ENCODE measurements around the gene RTP5.
A peak's percentile ranks its signal among the peaks of the same experiment; 100 is the strongest.
"Not testable (repeated sequence)": the region's sequence is repeated elsewhere in the genome, so short reads cannot be mapped to it uniquely, and the experiment has no call there.

Gene RTP5

GRCh38 chr2:241869087-241869961 lies at the start of gene RTP5:
Gene RTP5, plus strand, starts transcription at chr2:241869729. Its CDS starts 28 bp downstream, at chr2:241869757.
- DNase-seq: peak; percentile 56

DNA sequence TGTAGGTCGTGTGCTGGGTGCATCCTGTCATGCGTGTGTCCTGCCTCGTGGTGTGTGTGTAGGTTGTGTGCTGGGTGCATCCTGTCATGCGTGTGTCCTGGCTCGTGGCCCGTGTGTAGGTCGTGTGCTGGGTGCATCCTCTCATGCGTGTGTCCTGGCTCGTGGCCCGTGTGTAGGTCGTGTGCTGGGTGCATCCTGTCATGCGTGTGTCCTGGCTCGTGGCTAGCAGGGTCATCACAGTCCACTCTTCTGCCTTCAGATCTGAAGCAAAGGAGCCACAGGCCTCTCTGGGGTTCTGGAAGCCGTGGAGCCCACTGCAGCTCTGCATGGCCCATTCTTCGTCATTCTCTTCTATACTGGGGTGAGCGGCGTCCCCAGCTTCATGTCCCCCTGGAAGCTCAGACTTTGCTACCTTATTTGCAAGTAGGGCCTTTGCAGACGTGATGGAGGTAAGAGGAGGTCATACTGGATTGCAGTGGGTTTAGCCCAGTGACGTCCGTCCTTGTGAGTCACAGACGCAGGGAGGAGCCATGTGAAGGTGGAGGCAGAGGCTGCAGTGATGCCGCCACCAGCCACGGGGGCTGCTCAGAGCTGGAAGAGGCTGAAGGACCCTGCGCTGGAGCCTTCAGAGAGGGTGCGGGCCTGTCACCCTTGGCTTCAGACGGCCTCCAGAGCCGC lies 49.4 kb upstream of the RTP5 start:
- DNase-seq: not testable (repeated sequence)

DNA sequence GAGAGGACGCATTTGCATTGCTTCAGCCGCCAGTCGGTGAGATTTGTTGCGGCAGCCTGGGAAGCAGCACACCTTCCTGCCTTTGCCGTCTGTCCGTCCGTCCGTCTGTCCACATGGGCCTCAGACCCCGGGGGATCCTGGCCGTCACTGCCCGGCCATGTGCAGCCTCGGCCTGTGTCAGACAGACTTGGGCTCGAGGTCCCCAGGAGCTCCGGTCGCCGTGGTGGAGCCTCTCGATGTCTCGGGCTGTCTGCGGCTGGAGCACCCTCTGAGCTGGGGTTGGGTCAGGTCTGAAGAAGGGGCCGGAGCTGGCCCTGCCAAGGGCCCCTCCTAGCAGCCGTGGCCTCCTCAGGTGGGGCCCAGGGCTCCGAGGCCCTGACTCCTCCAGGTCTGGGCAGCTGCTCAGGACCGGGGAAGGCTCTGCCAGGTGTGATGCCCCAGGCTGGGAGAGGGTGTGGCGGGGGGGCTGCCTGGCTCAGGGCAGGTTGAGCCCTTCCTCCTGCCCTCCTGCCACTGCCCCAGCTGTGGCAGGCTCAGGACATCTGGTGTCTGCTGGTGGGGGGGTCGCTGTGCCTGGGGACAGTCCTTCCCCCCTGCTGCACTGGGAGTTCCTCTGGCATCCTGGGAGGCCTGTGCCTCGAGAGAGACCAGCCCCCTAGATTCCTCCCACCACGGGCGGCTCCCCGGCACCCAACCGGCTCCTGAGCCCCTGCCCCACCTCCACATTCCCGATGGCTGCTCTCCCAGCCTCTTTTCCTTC lies 48.7 kb upstream of the RTP5 start:
- DNase-seq: no peak

- no peak for DNase-seq
These were observed 47.9 kb upstream of the RTP5 start for GRCh38 chr2:241821460-241822263.

GRCh38 chr2:241822264-241822623 lies 47.3 kb upstream of the RTP5 start:
- no peak for DNase-seq

- not testable (repeated sequence) for DNase-seq
These were observed 45.7 kb upstream of the RTP5 start for GRCh38 chr2:241823531-241824437.

- DNase-seq: no peak
These were observed 42.1 kb upstream of the RTP5 start for GRCh38 chr2:241827394-241827793.

DNA sequence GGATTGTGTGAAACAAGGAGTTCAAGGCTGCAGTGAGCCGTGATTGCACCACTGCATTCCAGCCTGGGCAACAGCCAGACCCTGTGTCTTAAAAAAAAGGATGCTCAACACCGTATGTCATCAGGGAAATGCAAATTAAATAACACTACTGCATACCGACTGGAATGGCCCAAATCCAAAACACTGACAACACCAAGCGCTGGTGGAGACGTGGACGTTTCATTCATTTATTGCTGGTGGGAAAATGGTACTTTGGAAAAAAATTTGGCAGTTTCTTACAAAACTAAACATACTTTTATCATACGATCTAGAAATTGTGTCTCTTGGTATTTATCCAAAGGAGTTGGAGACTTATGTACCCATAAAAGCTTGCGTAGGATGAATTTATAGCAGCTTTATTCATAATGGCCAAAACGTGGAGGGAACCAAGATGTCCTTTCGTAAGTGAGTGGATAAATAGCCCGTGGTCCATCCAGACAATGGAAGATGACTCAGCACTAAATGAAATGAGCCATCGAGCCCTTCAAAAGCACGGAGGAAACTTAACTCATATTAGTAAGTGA lies 36.3 kb upstream of the RTP5 start:
- no peak for DNase-seq

DNA sequence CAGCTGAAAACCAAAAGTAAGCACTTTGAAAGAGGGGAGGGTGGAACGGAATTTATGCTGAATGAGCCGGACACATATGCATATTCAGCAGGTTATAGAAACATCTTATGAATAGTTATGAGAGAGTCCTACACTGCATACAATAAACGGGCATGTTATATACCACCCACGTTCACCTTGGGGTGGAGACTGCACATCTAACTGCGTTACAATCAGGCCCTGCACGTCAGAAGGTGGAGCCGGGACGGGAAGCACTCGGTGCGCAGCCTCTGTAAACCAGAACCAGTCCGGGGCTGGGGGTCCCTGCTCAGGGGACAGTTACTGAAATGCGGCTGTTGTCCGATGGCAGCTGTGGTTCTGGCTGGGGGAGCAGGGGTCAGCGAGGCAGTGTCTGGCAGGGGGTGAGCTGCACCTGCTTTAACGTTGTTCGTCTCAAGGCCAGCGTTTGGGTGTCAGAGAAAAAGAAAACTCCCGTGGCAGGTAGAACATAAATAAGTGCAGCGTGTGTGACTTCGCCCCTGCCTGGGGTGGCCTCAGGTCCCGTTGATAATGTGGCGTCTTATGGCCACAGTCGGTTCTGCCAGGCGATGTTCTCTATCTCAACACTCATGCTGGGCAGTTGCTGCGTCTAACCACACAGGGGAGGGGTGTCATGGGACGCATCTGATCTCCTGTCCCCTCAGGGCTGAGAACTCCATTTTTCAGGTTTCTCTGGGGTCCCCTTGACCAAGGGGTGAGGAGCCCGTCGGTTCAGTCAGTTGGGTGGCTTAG lies 35.6 kb upstream of the RTP5 start:
- DNase-seq: not testable (repeated sequence)

DNA sequence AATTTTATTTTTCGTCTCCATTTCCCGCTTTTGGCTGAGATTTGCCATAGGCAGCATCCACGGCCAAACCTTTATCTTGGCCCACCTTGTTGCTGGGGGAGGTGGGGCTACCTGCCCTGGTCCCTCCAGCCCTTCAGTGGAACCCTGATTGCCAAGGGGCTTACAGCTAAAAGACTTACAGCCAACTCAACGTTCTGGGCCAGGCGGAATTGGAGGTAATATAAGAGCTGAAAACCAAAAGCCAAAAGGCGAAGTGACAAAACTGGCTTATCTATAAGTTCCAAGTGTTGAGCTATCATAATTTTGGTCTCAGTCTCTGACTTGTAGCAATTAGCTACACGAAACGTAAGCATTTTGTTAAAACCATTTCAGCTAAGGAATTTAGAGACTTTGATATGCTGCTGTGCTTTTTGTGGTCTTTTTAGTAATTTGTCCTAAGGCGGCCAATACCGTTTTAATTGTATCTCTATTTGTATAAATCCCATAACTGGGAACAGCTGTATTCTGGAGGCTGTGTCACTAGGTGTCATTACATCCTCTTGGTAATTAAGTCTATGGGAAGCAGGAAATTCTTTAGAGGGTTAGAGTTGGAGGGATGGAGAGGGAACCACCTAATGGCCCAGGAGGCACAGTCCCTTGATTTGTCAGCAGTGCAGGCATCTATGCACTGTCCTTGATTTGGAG lies 34.9 kb upstream of the RTP5 start:
- DNase-seq: no peak

GRCh38 chr2:241835611-241836010 lies 33.9 kb upstream of the RTP5 start:
- DNase-seq: no peak

DNA sequence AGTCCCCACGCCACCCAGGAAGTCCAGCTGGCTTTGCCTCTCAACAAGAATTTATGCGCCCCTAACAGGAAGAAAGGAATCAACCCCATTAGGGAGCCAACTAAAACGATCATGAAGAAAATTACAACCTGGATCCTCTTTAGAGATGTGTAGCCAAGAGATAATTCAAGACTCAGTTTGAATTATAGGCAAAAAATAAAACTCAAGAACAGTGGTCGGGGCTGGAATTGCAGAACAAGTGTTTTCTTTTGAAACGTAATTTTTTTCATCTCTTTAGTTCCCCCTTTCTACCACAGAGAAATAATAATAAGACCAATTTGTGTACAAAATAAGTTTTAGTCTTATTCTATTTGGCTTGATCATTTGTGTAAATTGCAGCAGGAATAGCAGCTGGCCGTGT lies 33.2 kb upstream of the RTP5 start:
- no peak for DNase-seq

DNA sequence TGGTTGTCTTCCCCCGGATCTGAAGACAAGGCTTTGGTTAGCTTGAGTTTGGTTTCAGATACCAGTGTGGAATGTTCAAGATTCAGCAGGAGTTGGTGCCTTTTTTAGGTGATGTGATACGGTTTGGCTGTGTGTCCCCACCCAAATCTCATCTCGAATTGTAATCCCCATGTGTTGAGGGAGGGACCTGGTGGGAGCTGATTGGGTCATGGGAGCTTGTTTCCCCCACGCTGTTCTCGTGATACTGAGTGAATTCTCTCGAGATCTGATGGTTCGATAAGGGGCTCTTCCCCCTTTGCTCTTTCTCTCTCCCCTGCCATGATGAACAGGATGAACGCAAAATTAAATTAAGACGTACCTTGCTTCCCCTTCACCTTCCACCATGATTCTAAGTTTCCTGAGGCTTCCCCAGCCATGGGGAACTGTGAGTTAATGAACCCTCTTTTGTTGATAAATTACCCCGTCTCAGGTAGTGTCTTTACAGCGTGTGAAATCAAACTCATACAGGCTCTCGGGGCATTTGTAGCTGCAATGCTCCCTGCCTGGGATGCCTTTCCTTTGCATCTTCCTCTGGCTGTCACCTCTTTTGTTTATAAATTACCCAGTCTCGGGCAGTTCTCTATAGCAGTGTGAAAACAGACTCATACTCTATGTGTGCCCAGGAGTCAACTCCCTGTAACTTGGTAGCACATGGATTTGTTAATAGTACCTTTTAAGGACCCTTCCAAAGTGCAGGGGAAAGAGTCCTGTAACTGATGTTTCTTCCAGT lies 32.1 kb upstream of the RTP5 start:
- no peak for DNase-seq

- no peak for DNase-seq
These were observed 28.1 kb upstream of the RTP5 start for GRCh38 chr2:241841181-241842066.

DNA sequence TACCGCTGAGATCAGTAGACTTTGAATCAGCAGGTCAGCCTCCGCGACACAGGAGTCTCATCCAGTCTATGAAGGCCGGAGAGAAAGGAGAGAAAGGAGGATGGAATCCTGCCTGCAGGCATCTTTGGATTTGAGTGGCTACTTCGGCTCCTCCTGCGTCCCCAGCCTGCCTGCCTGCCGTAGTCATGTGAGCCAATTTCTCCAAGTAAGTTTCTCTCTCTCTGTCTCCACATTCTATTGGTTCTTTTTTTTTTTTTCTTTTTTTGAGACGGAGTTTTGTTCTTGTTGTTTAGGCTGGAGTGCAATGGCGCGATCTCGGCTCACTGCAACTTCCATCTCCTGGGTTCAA lies 27.5 kb upstream of the RTP5 start:
- no peak for DNase-seq

DNA sequence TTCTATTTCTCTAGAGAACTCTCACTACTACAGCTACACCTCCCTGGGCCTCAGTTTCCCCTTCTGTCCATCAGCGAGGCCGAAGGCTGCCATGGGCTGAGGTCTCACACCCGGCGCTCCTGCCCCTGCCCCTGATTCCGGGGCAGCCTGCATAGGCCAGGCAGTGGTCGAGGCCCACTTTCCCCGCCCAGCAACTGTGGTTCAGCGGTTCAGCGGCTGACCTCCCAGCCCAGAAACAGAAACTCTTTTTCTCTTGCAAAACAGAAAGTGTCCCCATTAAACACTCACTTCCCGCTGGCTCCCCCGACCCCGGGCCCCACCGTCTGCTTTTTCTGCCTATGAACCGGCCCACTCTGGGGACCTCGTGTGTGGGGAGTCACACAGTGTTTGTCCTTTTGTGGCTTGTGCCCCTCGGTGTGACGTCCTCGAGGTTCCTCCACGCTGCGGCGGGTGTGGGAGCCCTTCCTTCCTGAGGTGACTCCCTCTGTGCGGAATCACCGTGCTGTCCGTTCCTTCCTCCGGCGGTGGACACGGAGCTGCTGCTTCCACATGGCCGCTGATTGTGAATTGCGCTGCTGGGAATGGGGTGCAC lies 26.8 kb upstream of the RTP5 start:
- no peak for DNase-seq

GRCh38 chr2:241843321-241844065 lies 26.0 kb upstream of the RTP5 start:
- no peak for DNase-seq
